SU-DHL-6 (cell line): ENCODE results near the gene PER2.

Experiments used
- H2AFZ ChIP-seq: fragments of 200-600 bp; sonication (generic); 2 replicates; pipeline ENCODE4 v1.6.1; 2014; ENCODE audit warnings: low read depth, mild to moderate bottlenecking, moderate library complexity, mixed read lengths, antibody characterized with exemption, low read length; ENCODE audit not compliant: severe bottlenecking
- H3F3A ChIP-seq: fragments of 200-600 bp; shearing (Covaris generic); 2 replicates; pipeline ENCODE4 v1.6.0; 2016; ENCODE audit warnings: antibody characterized with exemption, mild to moderate bottlenecking; ENCODE audit not compliant: insufficient read depth
- H3K27ac ChIP-seq: fragments of 200-600 bp; sonication (generic); 2 replicates; pipeline ENCODE4 v1.5.1; 2016; ENCODE audit warnings: low read depth, mild to moderate bottlenecking, low read length, moderate library complexity, mixed read lengths
- H3K27me3 ChIP-seq: fragments of 200-600 bp; sonication (generic), shearing (Covaris generic); 2 replicates; pipeline ENCODE4 v1.6.0; 2014; ENCODE audit warnings: mild to moderate bottlenecking, low read length
- H3K36me3 ChIP-seq: fragments of 200-600 bp; sonication (generic); 2 replicates; pipeline ENCODE4 v1.6.1; 2014; ENCODE audit warnings: mild to moderate bottlenecking, low read length, mixed read lengths
- H3K4me2 ChIP-seq: fragments of 300-600, 200-600 bp; shearing (Covaris generic), sonication (generic); 2 replicates; pipeline ENCODE4 v1.6.0; 2014; ENCODE audit warnings: low read length, low read depth, mild to moderate bottlenecking; ENCODE audit not compliant: poor library complexity, severe bottlenecking
- H3K4me3 ChIP-seq: fragments of 200-600 bp; sonication (generic); 2 replicates; pipeline ENCODE4 v1.5.1; 2014; ENCODE audit warnings: antibody characterized with exemption, low read length, mild to moderate bottlenecking, mixed read lengths; ENCODE audit not compliant: insufficient read depth, poor library complexity, severe bottlenecking
- H3K79me2 ChIP-seq: fragments of 200-600 bp; sonication (generic); 2 replicates; pipeline ENCODE4 v1.6.1; 2014; ENCODE audit warnings: mild to moderate bottlenecking, low read length, moderate library complexity; ENCODE audit not compliant: insufficient read depth
- H3K9ac ChIP-seq: fragments of 200-600 bp; sonication (generic); 2 replicates; pipeline ENCODE4 v1.7.0; 2014; ENCODE audit warnings: mild to moderate bottlenecking, low read length
- H3K9me2 ChIP-seq: fragments of 200-600 bp; sonication (generic); replicated peaks from 2 replicates; pipeline ENCODE4 v1.6.1; 2014; ENCODE audit warnings: low read length; ENCODE audit not compliant: insufficient read depth
- H3K9me3 ChIP-seq: fragments of 200-600 bp; sonication (generic); 2 replicates; pipeline ENCODE4 v1.6.1; 2014; ENCODE audit warnings: low read length, mixed read lengths; ENCODE audit not compliant: insufficient read depth
- H4K20me1 ChIP-seq: fragments of 200-600 bp; sonication (generic); 2 replicates; pipeline ENCODE4 v1.6.1; 2014; ENCODE audit warnings: low read depth, mild to moderate bottlenecking, antibody characterized with exemption, low read length, moderate library complexity, mixed read lengths
- EZH2phosphoT487 ChIP-seq: fragments of 200-600 bp; sonication (generic), shearing (Covaris generic); conservative IDR thresholded peaks from 2 replicates; pipeline ENCODE4 v1.6.1; 2018; ENCODE audit warnings: mild to moderate bottlenecking, antibody characterized with exemption, low read length, moderate library complexity, mixed read lengths
- TF ChIP-seq, protein P1 (sequence below): fragments of 200-600 bp; sonication (generic); IDR thresholded peaks from one replicate; pipeline ENCODE4 v1.5.1; 2017; ENCODE audit warnings: antibody characterized with exemption, mild to moderate bottlenecking, low read length, moderate library complexity; ENCODE audit not compliant: insufficient read depth, poor library complexity, severe bottlenecking

Gene PER2

DNA sequence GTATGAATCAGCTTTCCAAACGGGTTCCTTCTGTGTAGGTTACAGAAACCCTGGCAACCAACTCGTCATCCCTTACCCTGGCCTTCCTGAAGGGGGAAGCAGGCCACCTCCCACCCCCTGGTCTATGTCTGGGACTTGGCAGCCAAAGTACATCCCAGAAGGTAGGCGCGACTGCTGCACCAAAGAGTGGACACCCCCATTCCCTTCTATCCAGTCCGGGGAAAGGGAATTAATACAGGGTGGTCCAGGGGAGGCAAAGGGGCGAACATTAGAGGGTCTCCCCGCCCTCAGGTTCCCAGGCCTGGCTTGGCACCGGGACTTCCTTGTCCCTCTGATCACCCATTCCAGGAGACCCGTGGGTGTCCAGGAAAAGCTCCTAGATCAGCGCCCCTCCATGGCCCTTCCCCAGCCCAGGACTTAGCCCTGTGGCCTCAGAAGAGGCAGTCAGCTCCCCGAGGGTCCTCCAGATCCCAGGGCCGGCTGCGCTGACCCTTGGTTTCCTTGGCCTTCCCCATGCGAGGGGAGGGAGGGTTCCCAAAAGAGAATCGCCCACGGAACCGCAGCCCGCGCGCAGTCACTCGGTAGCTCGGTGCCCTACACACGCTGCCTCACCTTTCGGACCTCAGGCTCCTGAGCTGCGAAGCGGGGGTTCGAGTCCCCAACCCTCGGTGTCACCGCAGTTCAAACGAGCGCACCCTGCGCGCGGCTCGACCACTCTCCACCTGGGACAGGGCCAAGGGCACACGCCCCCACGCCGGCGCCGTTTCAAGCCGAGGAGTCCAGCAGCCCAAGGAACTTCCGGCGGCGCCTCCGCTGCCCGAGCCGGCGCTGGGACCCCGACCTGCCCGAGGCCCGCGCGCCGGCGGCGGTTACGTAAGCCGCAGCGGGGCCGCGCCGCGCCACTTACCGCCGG lies at the start of gene PER2:
Gene PER2 (minus strand): TSS at position 874 of the 913 bp plus-strand sequence. CDS start 10,674 bp downstream, outside the sequence.
- H3K4me3 ChIP-seq = peak within 1 kb of the TSS; percentile 90
- no peaks in the 10 kb centered on the region for H3K9me3 ChIP-seq
- no peaks in the 10 kb centered on the region for H3K27me3 ChIP-seq
- no peaks in the 10 kb centered on the region for H3K36me3 ChIP-seq
- H2AFZ ChIP-seq = peak within 1 kb of the TSS; percentile 94
- peak within 1 kb of the TSS; percentile 80 for H3K9ac ChIP-seq
- no peaks in the 10 kb centered on the region for H3K9me2 ChIP-seq
- H4K20me1 ChIP-seq = peaks cover 7% of the 10 kb centered on the region; the same call in 1 of the 2 replicates
- H3K4me2 ChIP-seq = peak within 1 kb of the TSS; percentile 78
- no peak for TF ChIP-seq EZH2phosphoT487
- TF ChIP-seq, protein P1, sequence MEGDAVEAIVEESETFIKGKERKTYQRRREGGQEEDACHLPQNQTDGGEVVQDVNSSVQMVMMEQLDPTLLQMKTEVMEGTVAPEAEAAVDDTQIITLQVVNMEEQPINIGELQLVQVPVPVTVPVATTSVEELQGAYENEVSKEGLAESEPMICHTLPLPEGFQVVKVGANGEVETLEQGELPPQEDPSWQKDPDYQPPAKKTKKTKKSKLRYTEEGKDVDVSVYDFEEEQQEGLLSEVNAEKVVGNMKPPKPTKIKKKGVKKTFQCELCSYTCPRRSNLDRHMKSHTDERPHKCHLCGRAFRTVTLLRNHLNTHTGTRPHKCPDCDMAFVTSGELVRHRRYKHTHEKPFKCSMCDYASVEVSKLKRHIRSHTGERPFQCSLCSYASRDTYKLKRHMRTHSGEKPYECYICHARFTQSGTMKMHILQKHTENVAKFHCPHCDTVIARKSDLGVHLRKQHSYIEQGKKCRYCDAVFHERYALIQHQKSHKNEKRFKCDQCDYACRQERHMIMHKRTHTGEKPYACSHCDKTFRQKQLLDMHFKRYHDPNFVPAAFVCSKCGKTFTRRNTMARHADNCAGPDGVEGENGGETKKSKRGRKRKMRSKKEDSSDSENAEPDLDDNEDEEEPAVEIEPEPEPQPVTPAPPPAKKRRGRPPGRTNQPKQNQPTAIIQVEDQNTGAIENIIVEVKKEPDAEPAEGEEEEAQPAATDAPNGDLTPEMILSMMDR = no peak
- H3F3A ChIP-seq = peaks cover 13% of the 10 kb centered on the region; the same call in 1 of the 2 replicates
- peak within 1 kb of the TSS; percentile 69 for H3K27ac ChIP-seq
- H3K79me2 ChIP-seq = peaks cover 53% of the 10 kb centered on the region

GRCh38 chr2:238337846-238338245 lies 49.4 kb upstream of the PER2 start:
- no peaks in the 10 kb centered on the region for H3K27me3 ChIP-seq
- no peak for TF ChIP-seq EZH2phosphoT487
- TF ChIP-seq, protein P1 = no peak
- H3K4me3 ChIP-seq = no peak overlapping the region
- no peaks in the 10 kb centered on the region for H4K20me1 ChIP-seq
- H3K9me3 ChIP-seq = no peaks in the 10 kb centered on the region
- no peak overlapping the region for H3K27ac ChIP-seq
- H3K4me2 ChIP-seq = no peak overlapping the region
- no peaks in the 10 kb centered on the region for H3K79me2 ChIP-seq
- no peak overlapping the region for H2AFZ ChIP-seq
- no peaks in the 10 kb centered on the region for H3K36me3 ChIP-seq
- no peaks in the 10 kb centered on the region for H3K9me2 ChIP-seq
- no peak overlapping the region for H3K9ac ChIP-seq
- H3F3A ChIP-seq = no peaks in the 10 kb centered on the region

- no peaks in the 10 kb centered on the region for H3K9me2 ChIP-seq
- H3K9me3 ChIP-seq = no peaks in the 10 kb centered on the region
- H3F3A ChIP-seq = no peaks in the 10 kb centered on the region
- H4K20me1 ChIP-seq = no peaks in the 10 kb centered on the region
- H2AFZ ChIP-seq = no peak overlapping the region
- H3K4me2 ChIP-seq = no peak overlapping the region
- H3K36me3 ChIP-seq = no peaks in the 10 kb centered on the region
- no peak overlapping the region for H3K4me3 ChIP-seq
- H3K9ac ChIP-seq = no peak overlapping the region
- no peaks in the 10 kb centered on the region for H3K79me2 ChIP-seq
- H3K27me3 ChIP-seq = no peaks in the 10 kb centered on the region
- no peak overlapping the region for H3K27ac ChIP-seq
- TF ChIP-seq EZH2phosphoT487 = no peak
- TF ChIP-seq, protein P1 = no peak
These were observed 48.5 kb upstream of the PER2 start for GRCh38 chr2:238336793-238337444.
